ENCODE measurements around the gene MAGI2.
A peak's percentile ranks its signal among the peaks of the same experiment; 100 is the strongest.
"Not testable (repeated sequence)": the region's sequence is repeated elsewhere in the genome, so short reads cannot be mapped to it uniquely, and the experiment has no call there.

The MAGI2 gene

GRCh38 chr7:78577174-78577952 is 876.1 kb downstream of the MAGI2 start:
- DNase-seq = not testable (repeated sequence)

GRCh38 chr7:78576236-78576635 is 877.2 kb downstream of the MAGI2 start:
- no peak for DNase-seq

- DNase-seq = no peak
These were observed 882.2 kb downstream of the MAGI2 start for GRCh38 chr7:78571292-78571691.

GRCh38 chr7:78568690-78569089 is 884.8 kb downstream of the MAGI2 start:
- DNase-seq = peak in 2 of 58 donors; percentile 4 to 26

GRCh38 chr7:78567836-78568235 is 885.6 kb downstream of the MAGI2 start:
- DNase-seq = no peak

GRCh38 chr7:78565784-78566183 is 887.7 kb downstream of the MAGI2 start:
- no peak for DNase-seq

- no peak for DNase-seq
These were observed 890.3 kb downstream of the MAGI2 start for GRCh38 chr7:78563191-78563590.

- no peak for DNase-seq
These were observed 891.3 kb downstream of the MAGI2 start for GRCh38 chr7:78562191-78562590.

- DNase-seq = peak in 14 of 58 donors; percentile 1 to 79 (median 30)
These were observed 894.9 kb downstream of the MAGI2 start for GRCh38 chr7:78558566-78558965.

GRCh38 chr7:78543976-78544375 is 909.5 kb downstream of the MAGI2 start:
- no peak for DNase-seq

GRCh38 chr7:78542981-78543380 is 910.5 kb downstream of the MAGI2 start:
- DNase-seq = no peak

- no peak for DNase-seq
These were observed 910.9 kb downstream of the MAGI2 start for GRCh38 chr7:78542541-78542940.

GRCh38 chr7:78539825-78540224 is 913.6 kb downstream of the MAGI2 start:
- no peak for DNase-seq

- DNase-seq = no peak
These were observed 917.8 kb downstream of the MAGI2 start for GRCh38 chr7:78535655-78536054.

- DNase-seq = peak in 20 of 58 donors; percentile 2 to 82 (median 28)
These were observed 923.1 kb downstream of the MAGI2 start for GRCh38 chr7:78530351-78530750.

GRCh38 chr7:78529392-78529791 is 924.1 kb downstream of the MAGI2 start:
- no peak for DNase-seq

- DNase-seq = no peak
These were observed 924.5 kb downstream of the MAGI2 start for GRCh38 chr7:78528964-78529363.

- DNase-seq = no peak
These were observed 929.5 kb downstream of the MAGI2 start for GRCh38 chr7:78523930-78524329.

- DNase-seq = no peak
These were observed 931.5 kb downstream of the MAGI2 start for GRCh38 chr7:78521961-78522360.

GRCh38 chr7:78516450-78516849 is 937.0 kb downstream of the MAGI2 start:
- DNase-seq = no peak

GRCh38 chr7:78514634-78515033 is 938.8 kb downstream of the MAGI2 start:
- DNase-seq = peak in 6 of 58 donors; percentile 10 to 40 (median 16)

GRCh38 chr7:78510580-78511188 is 942.8 kb downstream of the MAGI2 start:
- DNase-seq = peak in 20 of 58 donors; percentile 1 to 48 (median 26)

- not testable (repeated sequence) for DNase-seq
These were observed 950.2 kb downstream of the MAGI2 start for GRCh38 chr7:78503301-78503700.

Measured in anterior cingulate cortex (tissue), 58 donors.